ENCODE measurements around the gene BTBD19.
"Not testable (repeated sequence)": the region's sequence is repeated elsewhere in the genome, so short reads cannot be mapped to it uniquely, and the experiment has no call there.

Gene BTBD19

DNA sequence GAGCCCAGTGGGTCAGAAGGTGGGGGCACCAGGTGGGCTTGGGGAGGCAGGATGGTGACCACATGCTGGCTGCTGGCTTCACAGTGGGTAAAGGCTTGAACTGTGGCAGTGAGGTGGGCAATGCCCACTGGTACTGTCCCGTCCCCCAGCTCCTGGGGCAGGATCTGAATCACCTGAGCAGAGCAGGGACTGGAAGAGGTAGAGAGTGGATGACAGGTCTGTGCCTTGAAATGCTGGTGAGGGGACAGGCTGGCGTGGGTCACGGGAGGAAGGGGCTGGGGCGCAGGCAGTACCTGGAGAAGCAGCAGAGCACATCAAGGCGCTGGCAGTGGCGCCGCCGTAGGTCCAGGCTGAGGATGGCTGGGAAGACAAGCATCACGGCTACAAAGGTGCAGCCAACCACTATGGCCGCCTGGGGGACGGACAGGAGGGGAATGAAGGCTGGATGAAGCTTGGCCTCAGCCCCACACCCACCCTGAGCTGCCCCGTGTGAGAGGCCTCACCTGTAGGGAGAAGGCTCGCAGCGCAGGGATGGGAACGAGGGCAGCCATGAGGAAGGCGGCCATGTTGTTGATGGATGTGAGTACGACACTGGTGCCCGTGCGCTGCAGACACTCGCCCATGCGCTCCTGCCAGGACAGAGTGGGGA is 19.8 kb downstream of the BTBD19 start:
- DNase-seq (ENCODE audit: low read depth in 2 of 2), result no peak

- DNase-seq (ENCODE audit: low read depth in 2 of 2), result no peak
These were observed 20.6 kb downstream of the BTBD19 start for GRCh38 chr1:44828841-44829440.

GRCh38 chr1:44829506-44830384 is 21.4 kb downstream of the BTBD19 start:
- no peak for DNase-seq (ENCODE audit: low read depth in 2 of 2)

- no peak for DNase-seq (ENCODE audit: low read depth in 2 of 2)
These were observed 22.6 kb downstream of the BTBD19 start for GRCh38 chr1:44830900-44831304.

GRCh38 chr1:44831516-44831915 is 23.2 kb downstream of the BTBD19 start:
- DNase-seq (ENCODE audit: low read depth in 2 of 2), result no peak

DNA sequence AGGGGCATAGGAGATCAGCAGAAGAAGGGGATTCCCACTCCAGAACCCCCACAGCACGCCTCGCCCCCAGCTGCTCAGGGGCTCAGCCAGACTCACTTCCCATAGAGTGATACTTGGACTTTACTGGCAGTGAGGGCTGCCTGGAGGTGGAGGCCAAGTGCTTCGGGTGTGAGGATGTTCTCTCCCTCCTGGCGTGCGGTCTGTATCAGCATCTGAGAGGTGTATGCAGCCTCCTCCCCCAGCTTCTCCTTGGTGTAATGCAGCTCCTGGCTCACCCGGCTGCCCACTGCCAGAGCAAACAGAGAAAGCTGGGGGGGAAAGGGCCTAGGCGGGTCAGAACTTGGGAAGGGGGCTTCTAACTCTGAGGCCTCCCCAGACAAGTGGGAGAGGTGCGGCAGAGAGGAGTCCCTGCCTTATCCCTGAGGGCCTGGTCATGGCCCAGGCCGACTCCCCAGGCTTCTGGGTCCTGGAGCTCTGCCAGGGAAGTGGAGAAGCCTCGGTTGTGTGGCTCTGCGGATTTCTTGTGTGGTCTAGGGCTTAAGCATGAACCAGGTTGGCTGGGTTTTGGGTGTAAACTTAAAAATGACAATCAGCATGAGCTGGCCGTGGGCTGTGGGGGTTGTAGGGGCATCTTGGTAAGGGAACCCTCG is 23.9 kb downstream of the BTBD19 start:
- DNase-seq (ENCODE audit: low read depth in 2 of 2), result no peak

DNA sequence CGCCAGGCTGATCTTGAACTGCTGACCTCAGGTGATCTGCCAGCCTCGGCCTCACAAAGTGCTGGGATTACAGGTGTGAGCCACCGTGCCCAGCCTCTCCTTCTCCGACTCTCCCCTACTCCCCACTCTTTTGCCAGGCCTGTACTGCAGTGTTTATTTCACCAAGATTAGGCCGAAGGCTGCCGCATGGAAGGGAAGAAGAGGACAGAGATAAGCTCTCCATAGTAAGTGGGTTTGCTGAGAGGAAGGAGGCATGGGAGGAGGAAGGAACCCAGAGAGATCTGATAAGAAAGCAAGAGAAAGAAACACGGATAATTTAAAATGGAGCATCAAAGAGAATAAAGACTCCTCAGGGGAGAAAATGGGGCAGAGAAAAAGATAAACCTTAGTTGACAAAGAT is 26.0 kb downstream of the BTBD19 start:
- no peak for DNase-seq (ENCODE audit: low read depth in 2 of 2)

DNA sequence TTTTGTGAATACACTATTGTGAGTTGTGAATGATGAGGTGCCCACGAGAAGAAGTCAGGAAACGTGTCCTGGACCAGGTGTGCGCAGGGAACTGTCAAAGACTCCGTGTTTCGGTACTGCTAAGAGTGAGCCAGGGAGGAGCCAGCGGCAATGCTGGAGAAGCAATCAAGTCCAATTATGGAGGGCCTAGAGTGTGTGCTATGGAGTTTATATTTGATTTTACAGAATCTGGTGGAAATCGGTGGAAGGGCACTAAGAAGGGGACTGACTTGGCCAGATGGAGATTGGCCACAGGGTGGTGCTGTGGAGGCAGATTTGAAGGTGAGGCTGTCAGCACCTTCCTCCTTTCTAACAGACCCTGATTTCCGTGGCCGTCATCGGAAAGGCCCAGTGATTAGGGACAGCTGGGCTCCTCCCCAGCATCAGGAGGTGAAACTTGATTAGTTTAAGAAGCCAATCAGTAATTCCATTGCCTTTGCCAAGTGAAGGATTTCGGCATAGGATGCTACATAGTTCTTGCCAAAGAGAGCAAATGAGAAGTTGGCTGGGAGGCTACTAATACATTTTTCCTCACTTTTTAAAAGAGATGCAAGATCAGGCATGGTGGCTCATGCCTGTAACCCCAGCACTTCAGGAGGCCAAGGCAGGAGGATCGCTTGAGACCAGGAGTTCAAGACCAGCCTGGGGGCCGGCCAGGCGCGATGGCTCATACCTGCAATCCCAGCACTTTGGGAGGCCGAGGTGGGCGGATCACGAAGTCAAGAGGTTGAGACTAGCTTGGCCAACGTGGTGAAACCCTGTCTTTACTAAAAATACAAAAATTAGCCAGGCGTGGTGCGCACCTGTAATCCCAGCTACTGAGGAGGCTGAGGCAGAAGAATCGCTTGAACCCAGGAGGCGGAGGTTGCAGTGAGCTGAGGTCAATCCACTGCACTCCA is 27.7 kb downstream of the BTBD19 start:
- peak; percentile 73 to 78 for DNase-seq (ENCODE audit: low read depth in 2 of 2)

- DNase-seq (ENCODE audit: low read depth in 2 of 2), result not testable (repeated sequence)
These were observed 30.0 kb downstream of the BTBD19 start for GRCh38 chr1:44838294-44838693.

DNA sequence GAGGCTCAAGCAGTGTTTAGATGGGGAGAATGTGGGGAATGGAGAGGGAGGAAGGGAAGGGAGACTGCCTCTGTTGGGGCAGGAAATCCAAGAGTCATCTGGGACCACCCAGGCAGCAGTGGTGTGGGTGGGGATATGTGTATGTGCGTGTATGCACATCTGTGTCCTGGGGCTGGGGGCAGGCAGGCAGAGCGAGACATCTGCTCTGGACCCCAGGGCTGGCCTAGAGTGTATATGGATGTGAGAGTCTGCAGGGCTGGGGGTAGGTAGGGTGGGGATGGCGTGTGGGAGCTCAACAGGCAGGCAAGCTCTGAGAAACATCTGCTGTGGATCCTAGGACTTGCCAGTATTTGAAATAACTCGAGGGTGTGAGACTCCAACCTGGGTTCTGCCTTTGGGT is 31.3 kb downstream of the BTBD19 start:
- no peak for DNase-seq (ENCODE audit: low read depth in 2 of 2)

DNA sequence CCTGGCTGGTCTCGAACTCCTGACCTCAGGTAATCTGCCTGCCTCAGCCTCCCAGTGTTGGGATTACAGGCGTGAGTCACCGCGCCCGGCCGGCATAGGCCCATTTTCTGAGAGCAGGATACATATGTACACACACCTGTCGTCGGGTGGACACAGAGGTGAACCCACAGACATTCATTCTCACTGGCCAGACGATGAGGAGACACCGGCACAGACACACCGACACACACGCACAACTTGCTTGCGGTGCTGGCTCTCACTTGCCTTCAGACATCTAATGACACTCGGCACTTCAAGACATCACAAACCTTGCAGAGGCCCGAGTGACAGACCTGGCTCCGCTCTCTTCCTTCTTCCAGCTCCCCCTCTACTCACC is 34.2 kb downstream of the BTBD19 start:
- DNase-seq (ENCODE audit: low read depth in 2 of 2), result no peak

GRCh38 chr1:44842862-44843655 is 34.7 kb downstream of the BTBD19 start, which contains the start of gene PTCH2:
Gene PTCH2 (minus strand): TSS chr1:44843253. CDS start chr1:44842932, 321 bp downstream.
- DNase-seq (ENCODE audit: low read depth in 2 of 2), result peak in 1 of 2 donors; percentile 25

- no peak for DNase-seq (ENCODE audit: low read depth in 2 of 2)
These were observed 38.7 kb downstream of the BTBD19 start for GRCh38 chr1:44846985-44847384.

GRCh38 chr1:44847845-44848244 is 39.5 kb downstream of the BTBD19 start:
- no peak for DNase-seq (ENCODE audit: low read depth in 2 of 2)

DNA sequence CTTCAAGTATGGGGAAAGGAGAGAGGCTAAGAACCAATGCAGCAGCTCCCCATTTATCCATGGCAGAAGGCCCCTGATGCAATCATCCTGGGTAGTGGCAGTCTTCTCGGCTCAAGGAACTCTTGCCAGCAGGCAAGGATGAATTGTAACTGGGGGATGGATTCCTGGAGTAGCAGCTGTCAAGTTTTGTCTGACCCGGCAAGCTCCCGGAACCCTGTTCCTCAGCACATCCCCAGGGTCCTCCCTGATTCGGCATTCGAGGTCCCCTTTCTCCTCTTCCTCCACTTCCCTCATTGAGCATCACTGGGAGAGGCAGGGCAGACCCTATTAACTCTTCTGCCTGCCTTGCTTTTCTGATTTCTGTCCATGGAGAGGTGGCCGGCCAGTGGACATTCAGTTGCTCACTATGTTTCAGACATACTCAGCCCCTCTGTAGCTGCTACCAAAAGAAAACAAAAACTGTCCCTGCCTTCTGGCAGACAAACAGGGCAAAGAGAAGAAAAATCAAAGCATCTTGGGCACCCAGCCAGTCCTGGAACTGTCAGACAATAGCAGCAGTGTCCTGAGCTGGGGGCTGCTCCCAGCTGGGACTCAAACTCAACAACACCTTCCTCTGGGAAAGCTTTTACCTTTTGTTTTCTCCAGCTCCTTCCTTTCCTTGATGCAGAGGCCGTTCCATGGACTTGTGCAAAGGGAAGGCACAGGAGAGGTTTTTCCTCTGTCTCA is 40.3 kb downstream of the BTBD19 start:
- no peak for DNase-seq (ENCODE audit: low read depth in 2 of 2)

GRCh38 chr1:44849575-44850132 is 41.3 kb downstream of the BTBD19 start:
- DNase-seq (ENCODE audit: low read depth in 2 of 2), result no peak

DNA sequence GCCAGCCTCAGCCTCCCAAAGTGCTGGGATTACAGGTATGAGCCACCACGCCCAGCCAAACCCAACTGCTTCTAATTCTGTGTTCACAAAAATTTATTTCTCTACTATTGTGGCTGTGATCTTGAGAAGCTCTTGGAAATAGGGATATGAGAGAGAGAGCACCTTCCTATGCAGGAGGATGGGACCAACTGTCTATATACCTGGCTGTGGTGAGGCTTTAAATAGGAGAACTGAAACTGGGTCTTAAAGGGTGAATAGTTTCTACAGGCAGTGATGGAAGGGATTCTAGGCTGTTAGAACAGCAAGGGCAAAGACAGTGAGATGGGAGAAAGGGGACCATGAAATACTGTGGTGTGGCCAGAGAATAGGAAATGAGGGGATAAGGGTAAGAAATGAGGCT is 43.0 kb downstream of the BTBD19 start:
- DNase-seq (ENCODE audit: low read depth in 2 of 2), result no peak

DNA sequence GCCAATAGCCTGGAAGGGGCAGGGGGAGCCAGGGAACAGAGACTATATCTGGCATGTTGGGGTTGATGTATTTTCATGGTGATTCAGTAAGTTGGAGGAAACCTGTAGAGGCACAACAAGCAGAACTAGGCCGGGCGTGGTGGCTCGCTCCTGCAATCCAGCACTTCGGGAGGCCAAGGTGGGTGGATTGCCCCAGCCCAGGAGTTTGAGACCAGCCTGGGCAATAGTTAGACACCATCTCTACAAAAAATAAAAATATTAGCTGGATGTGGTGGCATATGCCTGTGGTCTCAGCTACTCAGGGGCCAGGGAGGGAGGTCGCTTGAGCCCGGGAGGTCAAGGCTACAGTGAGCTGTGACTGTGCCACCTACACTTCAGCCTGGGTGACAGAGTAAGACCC is 44.9 kb downstream of the BTBD19 start:
- no peak for DNase-seq (ENCODE audit: low read depth in 2 of 2)

DNA sequence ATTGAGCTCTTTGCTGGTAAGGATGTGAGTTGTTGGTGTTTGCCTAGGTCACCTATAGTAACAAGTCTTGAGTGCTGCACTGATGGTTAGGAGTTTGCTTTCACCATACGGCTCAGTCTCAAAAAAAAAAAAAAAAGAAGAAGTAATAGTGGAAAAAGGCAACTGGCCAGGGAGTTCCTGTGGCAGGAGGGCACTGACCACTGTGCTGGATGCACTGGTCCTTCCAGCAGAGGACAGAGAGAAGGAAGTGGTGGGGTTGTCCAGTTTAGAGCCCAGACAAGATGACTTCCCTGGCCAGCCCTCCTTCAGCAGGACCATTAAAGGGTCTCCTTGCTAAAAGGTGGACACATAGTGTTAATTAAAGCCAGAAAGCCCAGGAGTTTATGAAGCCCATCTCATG is 46.6 kb downstream of the BTBD19 start:
- DNase-seq (ENCODE audit: low read depth in 2 of 2), result no peak
